Neural progenitor cell (in vitro differentiated cells): ENCODE measurements around the gene TRPC4AP. TPM values are rescaled to one million over a fixed set of nuclear protein-coding genes. Genes with fewer than 3 reads are reported as not detected.

Experiments
- DNase-seq: peaks from one replicate; pipeline ENCODE4 v3.0.0-alpha.2; 2016; ENCODE audit warnings: low spot score
- H2AFZ ChIP-seq: fragments of 200-600 bp; sonication (generic); replicated peaks from 2 replicates; pipeline ENCODE4 v1.6.1; 2016; ENCODE audit warnings: antibody characterized with exemption
- H3F3A ChIP-seq: fragments of 200-600 bp; sonication (generic); 2 replicates; pipeline ENCODE4 v1.6.1; 2016; ENCODE audit warnings: antibody characterized with exemption, low read depth
- H3K27ac ChIP-seq: fragments of 200-600 bp; sonication (generic); 2 replicates; pipeline ENCODE4 v1.5.1; 2016; ENCODE audit warnings: mild to moderate bottlenecking
- H3K27me3 ChIP-seq: fragments of 200-600 bp; sonication (generic); 2 replicates; pipeline ENCODE4 v1.6.1; 2016; ENCODE audit warnings: mild to moderate bottlenecking, moderate library complexity
- H3K36me3 ChIP-seq: fragments of 200-600 bp; sonication (generic); 2 replicates; pipeline ENCODE4 v1.5.1; 2016
- H3K4me1 ChIP-seq: fragments of 200-600 bp; sonication (generic); 2 replicates; pipeline ENCODE4 v1.6.1; 2016; ENCODE audit warnings: mixed run types
- H3K4me2 ChIP-seq: fragments of 200-600 bp; sonication (generic); 2 replicates; pipeline ENCODE4 v1.6.1; 2016
- H3K4me3 ChIP-seq: fragments of 200-600 bp; sonication (generic); 2 replicates; pipeline ENCODE4 v1.5.1; 2016
- H3K79me2 ChIP-seq: fragments of 200-600 bp; sonication (generic); 2 replicates; pipeline ENCODE4 v1.6.1; 2016; ENCODE audit warnings: low read depth
- H3K9ac ChIP-seq: fragments of 200-600 bp; sonication (generic); 2 replicates; pipeline ENCODE4 v1.6.1; 2016
- H3K9me3 ChIP-seq: fragments of 200-600 bp; sonication (generic); 2 replicates; pipeline ENCODE4 v1.5.1; 2016; ENCODE audit warnings: low read depth
- H4K20me1 ChIP-seq: fragments of 200-600 bp; sonication (generic); 2 replicates; pipeline ENCODE4 v1.6.1; 2016; ENCODE audit warnings: low read depth
- H3K27ac Mint-ChIP-seq: 3 replicates; pipeline ENCODE4 v1.8.0; 2021; ENCODE audit warnings: mixed read lengths
- H3K27me3 Mint-ChIP-seq: 2 replicates; pipeline ENCODE4 v1.8.0; 2022; ENCODE audit warnings: low read depth, mild to moderate bottlenecking, inconsistent platforms, moderate library complexity, mixed read lengths; ENCODE audit not compliant: insufficient read depth
- H3K36me3 Mint-ChIP-seq: 3 replicates; pipeline ENCODE4 v1.8.0; 2021; ENCODE audit warnings: mixed read lengths
- H3K4me1 Mint-ChIP-seq: 3 replicates; pipeline ENCODE4 v1.8.0; 2021; ENCODE audit warnings: mixed read lengths
- H3K4me3 Mint-ChIP-seq: 3 replicates; pipeline ENCODE4 v1.8.0; 2021; ENCODE audit warnings: mild to moderate bottlenecking, moderate library complexity, mixed read lengths
- H3K9me3 Mint-ChIP-seq: 3 replicates; pipeline ENCODE4 v1.8.0; 2020; ENCODE audit warnings: mixed read lengths
- CTCF ChIP-seq: fragments of 200-600 bp; sonication (generic); IDR thresholded peaks from 2 replicates; pipeline ENCODE4 v1.5.1; 2017; ENCODE audit warnings: antibody characterized with exemption, mild to moderate bottlenecking
- EZH2 ChIP-seq: fragments of 200-600 bp; sonication (generic); IDR thresholded peaks from 2 replicates; pipeline ENCODE4 v1.6.1; 2017; ENCODE audit warnings: antibody characterized with exemption, mild to moderate bottlenecking, moderate library complexity
- EZH2phosphoT487 ChIP-seq: fragments of 200-600 bp; sonication (generic); IDR thresholded peaks from 2 replicates; pipeline ENCODE4 v1.6.1; 2017; ENCODE audit warnings: antibody characterized with exemption
- total RNA-seq: library from RNA; depleted of rRNA; stranded (reverse); fragments of >200 nt; gene quantifications from 2 replicates; pipeline ENCODE4 v1.2.3, GENCODE V29; 2015; ENCODE audit warnings: low replicate concordance

The TRPC4AP gene
- total RNA-seq, 1 donor from 2014 or later: 73.0 TPM

GRCh38 chr20:35004051-35004725 is 88.4 kb downstream of the TRPC4AP start:
- Mint-ChIP-seq H3K27me3 (peaks cover 3% of the 10 kb centered on the region), H3K4me1 (no peaks in the 10 kb centered on the region), H3K36me3 (peaks cover 27% of the 10 kb centered on the region), H3K4me3 (no peak overlapping the region), H3K9me3 (no peaks in the 10 kb centered on the region), H3K27ac (peak overlapping the region; percentile 53)
- H3K9me3 ChIP-seq: no peaks in the 10 kb centered on the region
- no peak overlapping the region for H3K4me3 ChIP-seq
- H3K79me2 ChIP-seq: no peaks in the 10 kb centered on the region
- no peaks in the 10 kb centered on the region for H3K36me3 ChIP-seq
- H2AFZ ChIP-seq: no peak overlapping the region
- no peak overlapping the region for H3K9ac ChIP-seq
- peaks cover 4% of the 10 kb centered on the region for H4K20me1 ChIP-seq
- H3K27ac ChIP-seq: no peak overlapping the region
- TF ChIP-seq EZH2 (no peak), CTCF (no peak), EZH2phosphoT487 (no peak)
- no peaks in the 10 kb centered on the region for H3F3A ChIP-seq
- no peak overlapping the region for H3K4me2 ChIP-seq
- H3K27me3 ChIP-seq: no peaks in the 10 kb centered on the region
- no peak for DNase-seq
- H3K4me1 ChIP-seq: no peaks in the 10 kb centered on the region

GRCh38 chr20:35003211-35004031 is 89.2 kb downstream of the TRPC4AP start:
- no peaks in the 10 kb centered on the region for H3K4me1 Mint-ChIP-seq

GRCh38 chr20:35002426-35003210 is 90.0 kb downstream of the TRPC4AP start:
- H3K36me3 ChIP-seq: no peaks in the 10 kb centered on the region

More at GRCh38 chr20:35003211-35004031, 89.2 kb downstream of the TRPC4AP start:
- peak overlapping the region; percentile 53 for H3K27ac Mint-ChIP-seq
- H3K27me3 ChIP-seq: no peaks in the 10 kb centered on the region
- H3K79me2 ChIP-seq: no peaks in the 10 kb centered on the region
- H3K27me3 Mint-ChIP-seq: peaks cover 3% of the 10 kb centered on the region
- H3K4me1 ChIP-seq: no peaks in the 10 kb centered on the region
- H3K9me3 ChIP-seq: no peaks in the 10 kb centered on the region
- no peaks in the 10 kb centered on the region for H3F3A ChIP-seq
- no peak overlapping the region for H2AFZ ChIP-seq
- DNase-seq: no peak
- H3K9me3 Mint-ChIP-seq: no peaks in the 10 kb centered on the region
- peaks cover 21% of the 10 kb centered on the region for H3K36me3 Mint-ChIP-seq
- H4K20me1 ChIP-seq: peaks cover 4% of the 10 kb centered on the region
- H3K9ac ChIP-seq: no peak overlapping the region
- H3K4me3 Mint-ChIP-seq: no peak overlapping the region
- no peak overlapping the region for H3K4me2 ChIP-seq
- no peak overlapping the region for H3K4me3 ChIP-seq
- H3K27ac ChIP-seq: no peak overlapping the region
- TF ChIP-seq EZH2phosphoT487 (no peak), EZH2 (no peak), CTCF (no peak)
- H3K36me3 ChIP-seq: no peaks in the 10 kb centered on the region

More at GRCh38 chr20:35002426-35003210, 90.0 kb downstream of the TRPC4AP start:
- no peak overlapping the region for H2AFZ ChIP-seq
- no peaks in the 10 kb centered on the region for H3K27me3 ChIP-seq
- Mint-ChIP-seq H3K27ac (no peak overlapping the region), H3K9me3 (no peaks in the 10 kb centered on the region), H3K36me3 (peaks cover 27% of the 10 kb centered on the region), H3K27me3 (peaks cover 3% of the 10 kb centered on the region), H3K4me3 (no peak overlapping the region), H3K4me1 (no peaks in the 10 kb centered on the region)
- H3K4me2 ChIP-seq: no peak overlapping the region
- TF ChIP-seq CTCF (no peak), EZH2phosphoT487 (no peak), EZH2 (no peak)
- DNase-seq: no peak
- H3K9ac ChIP-seq: no peak overlapping the region
- no peak overlapping the region for H3K4me3 ChIP-seq
- H3K79me2 ChIP-seq: no peaks in the 10 kb centered on the region
- H3K9me3 ChIP-seq: no peaks in the 10 kb centered on the region
- peaks cover 4% of the 10 kb centered on the region for H4K20me1 ChIP-seq
- H3K27ac ChIP-seq: no peak overlapping the region
- H3F3A ChIP-seq: no peaks in the 10 kb centered on the region
- H3K4me1 ChIP-seq: no peaks in the 10 kb centered on the region
